OCI-LY3 (cell line): Measurements from ENCODE around the gene NOL4L.

Source experiments
- EZH2phosphoT487 ChIP-seq: fragments of 200-600 bp; shearing (Covaris generic); IDR thresholded peaks from 2 replicates; pipeline ENCODE4 v1.6.1; 2018; ENCODE audit warnings: antibody characterized with exemption, mixed run types, low read depth
- TF ChIP-seq, protein P1 (sequence below): fragments of 200-600, 300-600 bp; sonication (generic); IDR thresholded peaks from 2 replicates; pipeline ENCODE4 v1.5.1; 2014; ENCODE audit warnings: antibody characterized with exemption, low read length, low read depth

GRCh38 chr20:32632461-32633354 is 47.6 kb upstream of the NOL4L start:
- TF ChIP-seq, protein P1, sequence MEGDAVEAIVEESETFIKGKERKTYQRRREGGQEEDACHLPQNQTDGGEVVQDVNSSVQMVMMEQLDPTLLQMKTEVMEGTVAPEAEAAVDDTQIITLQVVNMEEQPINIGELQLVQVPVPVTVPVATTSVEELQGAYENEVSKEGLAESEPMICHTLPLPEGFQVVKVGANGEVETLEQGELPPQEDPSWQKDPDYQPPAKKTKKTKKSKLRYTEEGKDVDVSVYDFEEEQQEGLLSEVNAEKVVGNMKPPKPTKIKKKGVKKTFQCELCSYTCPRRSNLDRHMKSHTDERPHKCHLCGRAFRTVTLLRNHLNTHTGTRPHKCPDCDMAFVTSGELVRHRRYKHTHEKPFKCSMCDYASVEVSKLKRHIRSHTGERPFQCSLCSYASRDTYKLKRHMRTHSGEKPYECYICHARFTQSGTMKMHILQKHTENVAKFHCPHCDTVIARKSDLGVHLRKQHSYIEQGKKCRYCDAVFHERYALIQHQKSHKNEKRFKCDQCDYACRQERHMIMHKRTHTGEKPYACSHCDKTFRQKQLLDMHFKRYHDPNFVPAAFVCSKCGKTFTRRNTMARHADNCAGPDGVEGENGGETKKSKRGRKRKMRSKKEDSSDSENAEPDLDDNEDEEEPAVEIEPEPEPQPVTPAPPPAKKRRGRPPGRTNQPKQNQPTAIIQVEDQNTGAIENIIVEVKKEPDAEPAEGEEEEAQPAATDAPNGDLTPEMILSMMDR: no peak
- TF ChIP-seq EZH2phosphoT487: no peak
